ENCODE data around the gene GAB2. TPM values are rescaled to one million over a fixed set of nuclear protein-coding genes. Genes with fewer than 3 reads are reported as not detected.

Gene GAB2
- total RNA-seq, 1 experiment from 2014 or later: 10.6 TPM

DNA sequence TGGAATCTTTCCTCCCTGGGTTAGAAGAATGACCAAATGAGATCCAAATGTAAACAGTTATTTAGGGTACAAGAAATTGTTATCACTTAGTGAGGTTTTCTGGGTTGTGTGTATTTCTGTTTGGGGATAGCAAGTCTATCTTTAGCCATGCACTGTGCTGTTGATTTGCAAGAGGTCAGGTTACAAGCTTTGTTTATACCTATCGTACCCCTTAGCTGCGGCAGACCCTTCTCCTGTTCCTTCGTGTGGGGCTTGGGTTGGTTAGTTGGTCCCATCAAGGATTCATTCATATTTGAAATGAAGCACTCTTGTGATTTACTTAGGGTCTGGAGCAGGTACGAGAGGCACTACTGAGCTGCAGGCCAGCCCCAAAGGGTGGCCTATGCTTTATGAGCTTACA is 156.3 kb downstream of the GAB2 start:
- H3K27ac Mint-ChIP-seq (ENCODE audit: unreplicated experiment): no peak overlapping the region
- CTCF ChIA-PET: interaction anchor here (0.6 kb wide), 1 partner anchor 73 kb away, joined by 7 read pairs; the partner anchor contains the start of gene KCTD21

GRCh38 chr11:78259777-78260487 is 157.7 kb downstream of the GAB2 start:
- Mint-ChIP-seq H3K27me3 (ENCODE audit: unreplicated experiment) (no peaks in the 10 kb centered on the region), H3K36me3 (ENCODE audit: insufficient read depth, unreplicated experiment) (no peaks in the 10 kb centered on the region), H3K4me1 (ENCODE audit: low read depth, unreplicated experiment) (no peaks in the 10 kb centered on the region), H3K9me3 (ENCODE audit: low read depth, unreplicated experiment) (no peaks in the 10 kb centered on the region), H3K27ac (ENCODE audit: unreplicated experiment) (no peak overlapping the region), H3K4me3 (ENCODE audit: low read depth, unreplicated experiment) (no peak overlapping the region)
- TF ChIP-seq, protein P1, sequence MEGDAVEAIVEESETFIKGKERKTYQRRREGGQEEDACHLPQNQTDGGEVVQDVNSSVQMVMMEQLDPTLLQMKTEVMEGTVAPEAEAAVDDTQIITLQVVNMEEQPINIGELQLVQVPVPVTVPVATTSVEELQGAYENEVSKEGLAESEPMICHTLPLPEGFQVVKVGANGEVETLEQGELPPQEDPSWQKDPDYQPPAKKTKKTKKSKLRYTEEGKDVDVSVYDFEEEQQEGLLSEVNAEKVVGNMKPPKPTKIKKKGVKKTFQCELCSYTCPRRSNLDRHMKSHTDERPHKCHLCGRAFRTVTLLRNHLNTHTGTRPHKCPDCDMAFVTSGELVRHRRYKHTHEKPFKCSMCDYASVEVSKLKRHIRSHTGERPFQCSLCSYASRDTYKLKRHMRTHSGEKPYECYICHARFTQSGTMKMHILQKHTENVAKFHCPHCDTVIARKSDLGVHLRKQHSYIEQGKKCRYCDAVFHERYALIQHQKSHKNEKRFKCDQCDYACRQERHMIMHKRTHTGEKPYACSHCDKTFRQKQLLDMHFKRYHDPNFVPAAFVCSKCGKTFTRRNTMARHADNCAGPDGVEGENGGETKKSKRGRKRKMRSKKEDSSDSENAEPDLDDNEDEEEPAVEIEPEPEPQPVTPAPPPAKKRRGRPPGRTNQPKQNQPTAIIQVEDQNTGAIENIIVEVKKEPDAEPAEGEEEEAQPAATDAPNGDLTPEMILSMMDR (IDR thresholded peaks at IDR 0.05; ENCODE audit: unreplicated experiment): no peak
- intact Hi-C loops (cut with micrococcal nuclease; ENCODE audit: unreplicated experiment): no loop called here
- no TSS peak for BruUV-seq (replicated peaks)
- DNase-seq: no peak
- CTCF ChIA-PET: no interaction called here

More for the DNA sequence above, 156.3 kb downstream of the GAB2 start:
- Mint-ChIP-seq H3K27me3 (ENCODE audit: unreplicated experiment) (no peaks in the 10 kb centered on the region), H3K4me3 (ENCODE audit: low read depth, unreplicated experiment) (no peak overlapping the region), H3K36me3 (ENCODE audit: insufficient read depth, unreplicated experiment) (no peaks in the 10 kb centered on the region), H3K9me3 (ENCODE audit: low read depth, unreplicated experiment) (no peaks in the 10 kb centered on the region), H3K4me1 (ENCODE audit: low read depth, unreplicated experiment) (no peaks in the 10 kb centered on the region)
- DNase-seq: no peak
- intact Hi-C loops (cut with micrococcal nuclease; ENCODE audit: unreplicated experiment): no loop called here
- TF ChIP-seq, protein P1 (IDR thresholded peaks at IDR 0.05; ENCODE audit: unreplicated experiment): no peak
- BruUV-seq (replicated peaks): no TSS peak

- intact Hi-C loops (cut with micrococcal nuclease; ENCODE audit: unreplicated experiment): no loop called here
- no TSS peak for BruUV-seq (replicated peaks)
- Mint-ChIP-seq H3K4me3 (ENCODE audit: low read depth, unreplicated experiment) (no peak overlapping the region), H3K27me3 (ENCODE audit: unreplicated experiment) (no peaks in the 10 kb centered on the region), H3K36me3 (ENCODE audit: insufficient read depth, unreplicated experiment) (no peaks in the 10 kb centered on the region), H3K4me1 (ENCODE audit: low read depth, unreplicated experiment) (no peaks in the 10 kb centered on the region), H3K9me3 (ENCODE audit: low read depth, unreplicated experiment) (no peaks in the 10 kb centered on the region), H3K27ac (ENCODE audit: unreplicated experiment) (no peak overlapping the region)
- TF ChIP-seq, protein P1 (IDR thresholded peaks at IDR 0.05; ENCODE audit: unreplicated experiment): no peak
- DNase-seq: no peak
- CTCF ChIA-PET: no interaction called here
These were observed 160.0 kb downstream of the GAB2 start for GRCh38 chr11:78257654-78258053.

DNA sequence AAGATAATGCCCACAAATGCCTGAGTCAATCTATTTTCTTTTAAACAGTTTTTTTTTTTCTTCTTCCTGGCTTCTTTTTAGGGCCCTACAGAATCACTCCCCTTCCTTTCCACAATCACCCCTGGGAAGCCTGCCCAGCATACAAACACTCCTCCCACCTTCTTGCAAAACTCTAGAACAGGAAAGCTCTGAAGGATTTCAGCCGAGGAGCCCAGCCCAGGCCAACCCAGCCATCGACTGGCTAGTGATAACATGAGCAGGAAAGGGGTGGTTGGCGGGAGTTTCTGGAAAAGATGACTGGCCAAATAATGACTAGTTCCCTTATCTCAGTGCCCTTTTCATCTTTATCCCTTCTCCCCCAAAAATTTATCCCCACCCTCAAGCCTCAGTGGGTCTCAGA is 160.7 kb downstream of the GAB2 start:
- Mint-ChIP-seq H3K4me3 (ENCODE audit: low read depth, unreplicated experiment) (no peak overlapping the region), H3K27ac (ENCODE audit: unreplicated experiment) (no peak overlapping the region), H3K4me1 (ENCODE audit: low read depth, unreplicated experiment) (no peaks in the 10 kb centered on the region), H3K36me3 (ENCODE audit: insufficient read depth, unreplicated experiment) (no peaks in the 10 kb centered on the region), H3K27me3 (ENCODE audit: unreplicated experiment) (no peaks in the 10 kb centered on the region), H3K9me3 (ENCODE audit: low read depth, unreplicated experiment) (no peaks in the 10 kb centered on the region)
- DNase-seq: no peak
- intact Hi-C loops (cut with micrococcal nuclease; ENCODE audit: unreplicated experiment): no loop called here
- no TSS peak for BruUV-seq (replicated peaks)
- TF ChIP-seq, protein P1 (IDR thresholded peaks at IDR 0.05; ENCODE audit: unreplicated experiment): no peak
- CTCF ChIA-PET: no interaction called here

Data from Calu3 (cell line).